Right atrium auricular region (tissue), 2 donors: ENCODE data around the gene CD274. TPM values are rescaled to one million over a fixed set of nuclear protein-coding genes. Genes with fewer than 3 reads are reported as not detected.
"Not testable (repeated sequence)": the region's sequence is repeated elsewhere in the genome, so short reads cannot be mapped to it uniquely, and the experiment has no call there.

Experiments
- DNase-seq: peaks from one replicate; pipeline ENCODE4 v3.0.0-alpha.2; 2019; ENCODE audit warnings: low spot score
- H3K27ac ChIP-seq, 2 donors: fragments of 200-600 bp; sonication (generic); 1 replicate in 1 of 2; 2 replicates in 1 of 2; pipeline ENCODE4 v1.5.1; 2016 to 2019
- H3K27me3 ChIP-seq, 2 donors: fragments of 200-600 bp; sonication (generic); one replicate each; pipeline versions ENCODE4 v1.5.1 to v1.6.0; 2017 to 2019
- H3K36me3 ChIP-seq: fragments of 200-600 bp; sonication (generic); one replicate; pipeline ENCODE4 v1.5.1; 2016
- H3K4me1 ChIP-seq, 2 donors: fragments of 200-600 bp; sonication (generic); one replicate each; pipeline versions ENCODE4 v1.5.1 to v1.6.0; 2017 to 2019
- H3K4me3 ChIP-seq, 2 donors: fragments of 200-600 bp; sonication (generic); 1 replicate in 1 of 2; 2 replicates in 1 of 2; pipeline ENCODE4 v1.5.1; 2017 to 2019; ENCODE audit warnings: mild to moderate bottlenecking in 1 of 2, moderate library complexity in 1 of 2
- H3K9me3 ChIP-seq, 2 donors: fragments of 200-600 bp; sonication (generic); one replicate each; pipeline ENCODE4 v1.5.1; 2019
- total RNA-seq, 2 donors: library from RNA; depleted of rRNA; stranded (reverse); fragments of >200 nt; gene quantifications; one replicate each; pipeline ENCODE4 v1.1.0, GENCODE V29; 2016
- TF ChIP-seq, protein P1 (sequence below), 2 donors: fragments of 200-600 bp; sonication (generic); IDR thresholded peaks; one replicate each; pipeline ENCODE4 v1.5.1; 2019; ENCODE audit warnings: antibody characterized with exemption in 2 of 2

The CD274 gene
- total RNA-seq, 2 donors from 2014 or later: 6.6 to 14.1 TPM

GRCh38 chr9:5453004-5453403 is 2.7 kb downstream of the CD274 start:
- no peak overlapping the region for H3K4me3 ChIP-seq
- TF ChIP-seq, protein P1, sequence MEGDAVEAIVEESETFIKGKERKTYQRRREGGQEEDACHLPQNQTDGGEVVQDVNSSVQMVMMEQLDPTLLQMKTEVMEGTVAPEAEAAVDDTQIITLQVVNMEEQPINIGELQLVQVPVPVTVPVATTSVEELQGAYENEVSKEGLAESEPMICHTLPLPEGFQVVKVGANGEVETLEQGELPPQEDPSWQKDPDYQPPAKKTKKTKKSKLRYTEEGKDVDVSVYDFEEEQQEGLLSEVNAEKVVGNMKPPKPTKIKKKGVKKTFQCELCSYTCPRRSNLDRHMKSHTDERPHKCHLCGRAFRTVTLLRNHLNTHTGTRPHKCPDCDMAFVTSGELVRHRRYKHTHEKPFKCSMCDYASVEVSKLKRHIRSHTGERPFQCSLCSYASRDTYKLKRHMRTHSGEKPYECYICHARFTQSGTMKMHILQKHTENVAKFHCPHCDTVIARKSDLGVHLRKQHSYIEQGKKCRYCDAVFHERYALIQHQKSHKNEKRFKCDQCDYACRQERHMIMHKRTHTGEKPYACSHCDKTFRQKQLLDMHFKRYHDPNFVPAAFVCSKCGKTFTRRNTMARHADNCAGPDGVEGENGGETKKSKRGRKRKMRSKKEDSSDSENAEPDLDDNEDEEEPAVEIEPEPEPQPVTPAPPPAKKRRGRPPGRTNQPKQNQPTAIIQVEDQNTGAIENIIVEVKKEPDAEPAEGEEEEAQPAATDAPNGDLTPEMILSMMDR (IDR thresholded peaks at IDR 0.05): no peak
- DNase-seq: no peak
- no peaks in the 10 kb centered on the region for H3K27me3 ChIP-seq
- peaks cover 0 to 18% of the 10 kb centered on the region in 2 donors for H3K4me1 ChIP-seq
- peaks cover under 1% of the 10 kb centered on the region for H3K36me3 ChIP-seq
- no peaks in the 10 kb centered on the region for H3K9me3 ChIP-seq
- H3K27ac ChIP-seq: peak overlapping the region; percentile 43 to 67

DNA sequence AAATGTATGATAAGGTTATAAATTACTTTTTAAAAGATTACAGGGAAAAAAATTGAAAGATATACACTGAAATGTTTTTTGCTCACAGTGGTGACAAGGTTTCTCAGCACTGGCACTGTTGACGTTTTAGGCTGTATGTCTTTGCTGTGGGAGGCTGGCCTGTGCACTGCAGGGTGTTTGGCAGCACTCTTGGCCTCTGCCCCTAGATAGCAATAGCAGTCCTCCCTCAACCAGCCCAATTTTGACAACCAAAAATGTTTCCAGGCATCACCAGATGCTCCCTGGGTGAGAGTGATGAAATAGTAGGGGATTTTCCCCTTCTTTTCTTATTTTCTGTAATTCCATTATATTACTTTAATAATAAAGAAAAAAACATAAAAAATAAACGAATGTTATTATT is 3.3 kb downstream of the CD274 start:
- peaks cover 0 to 18% of the 10 kb centered on the region in 2 donors for H3K4me1 ChIP-seq
- H3K27me3 ChIP-seq: no peaks in the 10 kb centered on the region
- H3K4me3 ChIP-seq: no peak overlapping the region
- H3K9me3 ChIP-seq: no peaks in the 10 kb centered on the region
- no peak for DNase-seq
- peak overlapping the region; percentile 43 to 67 for H3K27ac ChIP-seq
- TF ChIP-seq, protein P1 (IDR thresholded peaks at IDR 0.05): no peak
- peaks cover 5% of the 10 kb centered on the region for H3K36me3 ChIP-seq

DNA sequence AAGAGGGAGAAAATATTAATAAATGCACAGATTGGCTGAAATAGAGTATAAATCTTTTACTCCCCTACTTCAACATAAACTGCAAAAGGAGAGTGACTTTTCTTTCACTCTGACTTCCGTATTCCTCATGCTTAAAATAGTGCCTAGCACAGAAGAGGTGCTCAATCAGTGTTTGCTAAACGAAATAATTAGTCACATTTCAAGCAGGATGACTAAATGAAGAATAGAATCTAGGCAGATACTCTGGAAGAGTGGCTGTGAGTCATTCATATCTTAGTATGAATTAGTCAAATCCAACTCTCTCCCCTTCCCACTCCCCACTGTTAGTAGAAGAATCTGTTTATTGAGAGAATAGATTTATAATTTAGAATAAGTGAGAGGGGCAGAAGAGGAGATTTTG is 4.8 kb downstream of the CD274 start:
- TF ChIP-seq, protein P1 (IDR thresholded peaks at IDR 0.05): no peak
- H3K36me3 ChIP-seq: peaks cover 5% of the 10 kb centered on the region
- DNase-seq: no peak
- no peaks in the 10 kb centered on the region for H3K27me3 ChIP-seq
- H3K4me3 ChIP-seq: no peak overlapping the region
- no peaks in the 10 kb centered on the region for H3K9me3 ChIP-seq
- peaks cover 0 to 9% of the 10 kb centered on the region in 2 donors for H3K4me1 ChIP-seq
- H3K27ac ChIP-seq: peak overlapping the region; percentile 11 to 67

DNA sequence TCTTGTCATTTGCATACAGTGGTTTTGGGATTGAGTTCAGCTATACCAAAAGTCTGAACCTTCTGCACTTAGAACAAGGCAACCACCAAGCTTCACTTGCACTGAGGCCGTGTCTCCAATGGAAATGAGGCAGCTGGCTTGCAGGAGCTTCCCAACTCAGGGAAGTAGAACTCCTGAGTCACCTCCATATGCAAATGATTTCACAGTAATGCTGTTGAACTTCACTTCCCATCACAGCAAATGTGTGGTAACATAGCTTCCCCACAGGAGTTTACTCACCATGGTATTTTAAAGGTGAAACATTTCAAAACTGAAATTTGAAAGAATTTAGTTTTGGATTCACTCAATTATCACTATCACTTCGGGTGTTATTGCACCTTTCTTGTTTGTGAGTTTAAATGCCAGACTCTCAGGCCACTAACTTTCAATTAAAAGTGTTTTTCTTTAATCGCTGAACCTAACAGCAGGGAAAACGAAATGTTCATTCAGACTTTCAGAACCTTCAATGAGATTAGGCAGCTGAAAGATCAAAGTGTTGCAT is 9.0 kb downstream of the CD274 start:
- no peak overlapping the region for H3K4me3 ChIP-seq
- no peaks in the 10 kb centered on the region for H3K9me3 ChIP-seq
- H3K27ac ChIP-seq: no peak overlapping the region
- TF ChIP-seq, protein P1 (IDR thresholded peaks at IDR 0.05): no peak
- DNase-seq: no peak
- H3K4me1 ChIP-seq: no peaks in the 10 kb centered on the region
- no peaks in the 10 kb centered on the region for H3K27me3 ChIP-seq
- peaks cover 18% of the 10 kb centered on the region for H3K36me3 ChIP-seq

DNA sequence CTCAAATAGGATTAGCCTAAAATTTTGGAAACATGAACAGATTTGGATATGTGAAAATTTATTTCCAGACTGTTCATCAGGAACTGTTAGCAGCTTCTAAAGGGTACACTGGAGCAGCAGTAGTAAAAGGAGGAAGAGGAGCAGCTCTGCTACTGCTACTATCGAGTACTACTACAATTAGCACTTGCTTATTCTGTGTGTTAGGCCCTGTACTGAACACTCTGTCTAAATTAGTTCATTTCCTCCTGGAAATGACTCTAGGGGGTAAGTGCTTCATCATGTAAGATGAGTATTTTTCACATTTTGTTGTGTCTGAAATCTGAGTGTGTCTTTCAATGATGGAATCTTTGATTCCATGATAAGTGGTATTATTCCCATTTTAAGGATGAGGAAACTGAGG is 9.8 kb downstream of the CD274 start:
- Histone ChIP-seq H3K4me3 (no peak overlapping the region), H3K9me3 (no peaks in the 10 kb centered on the region), H3K27me3 (no peaks in the 10 kb centered on the region), H3K36me3 (peaks cover 18% of the 10 kb centered on the region), H3K4me1 (no peaks in the 10 kb centered on the region), H3K27ac (no peak overlapping the region)
- DNase-seq: no peak
- TF ChIP-seq, protein P1 (IDR thresholded peaks at IDR 0.05): no peak

DNA sequence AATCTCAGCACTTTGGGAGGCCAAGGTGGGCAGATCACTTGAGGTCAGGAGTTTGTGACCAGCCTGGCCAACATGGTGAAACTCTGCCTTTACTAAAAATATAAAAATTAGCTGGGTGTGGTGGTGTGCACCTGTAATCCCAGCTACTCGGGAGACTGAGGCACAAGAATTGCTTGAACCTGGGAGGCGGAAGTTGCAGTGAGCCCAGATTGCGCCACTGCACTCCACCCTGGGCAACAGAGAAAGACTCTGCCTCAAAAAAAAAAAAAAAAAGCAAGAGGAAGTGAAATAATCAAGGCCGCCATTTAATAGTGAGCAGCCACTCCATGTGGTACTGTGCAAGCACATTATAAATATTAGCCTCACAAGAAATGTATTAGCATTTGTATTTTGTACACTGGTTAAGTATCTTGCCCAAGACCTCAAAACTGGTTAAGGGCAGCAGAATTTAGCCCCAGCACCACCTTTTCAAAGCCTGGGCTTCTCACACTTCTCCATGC is 14.5 kb downstream of the CD274 start:
- not testable (repeated sequence) for H3K27ac ChIP-seq, DNase-seq, H3K27me3 ChIP-seq, H3K4me3 ChIP-seq, H3K9me3 ChIP-seq, H3K4me1 ChIP-seq
- H3K36me3 ChIP-seq: peaks cover 24% of the 10 kb centered on the region
